Measurements from ENCODE around the gene MACC1.

Gene MACC1

DNA sequence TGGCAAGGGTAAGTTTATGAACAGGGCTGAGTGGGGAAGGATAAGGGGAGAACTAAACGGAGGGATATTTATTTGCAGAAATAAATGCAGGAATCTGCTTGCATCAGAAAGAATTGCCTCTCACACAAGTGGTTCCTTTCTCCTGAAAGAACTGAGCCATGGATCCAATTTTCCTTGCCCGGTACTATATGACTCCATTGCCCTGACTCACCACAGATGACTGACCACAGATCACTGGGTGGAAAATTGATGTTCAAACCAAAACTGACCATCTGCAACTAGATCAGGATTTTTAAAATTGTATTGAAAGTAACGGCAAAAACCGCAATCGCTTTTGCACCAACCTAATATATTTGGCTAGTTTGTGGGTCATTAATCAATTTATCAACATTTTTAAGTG lies 6.2 kb upstream of the MACC1 start:
- Histone ChIP-seq H3K27me3 (no peaks in the 10 kb centered on the region), H3K4me1 (ENCODE audit: control insufficient read depth in 1 of 2, insufficient read depth in 1 of 2, low read depth in 1 of 2, low read length in 1 of 2) (peaks cover 10 to 25% of the 10 kb centered on the region in 2 experiments), H3K9me3 (no peaks in the 10 kb centered on the region), H3K36me3 (no peaks in the 10 kb centered on the region), H3K4me3 (ENCODE audit: low read depth in 1 of 2, low read length in 1 of 2) (no peak overlapping the region), H3K27ac (no peak overlapping the region)
- TF ChIP-seq, protein P1, sequence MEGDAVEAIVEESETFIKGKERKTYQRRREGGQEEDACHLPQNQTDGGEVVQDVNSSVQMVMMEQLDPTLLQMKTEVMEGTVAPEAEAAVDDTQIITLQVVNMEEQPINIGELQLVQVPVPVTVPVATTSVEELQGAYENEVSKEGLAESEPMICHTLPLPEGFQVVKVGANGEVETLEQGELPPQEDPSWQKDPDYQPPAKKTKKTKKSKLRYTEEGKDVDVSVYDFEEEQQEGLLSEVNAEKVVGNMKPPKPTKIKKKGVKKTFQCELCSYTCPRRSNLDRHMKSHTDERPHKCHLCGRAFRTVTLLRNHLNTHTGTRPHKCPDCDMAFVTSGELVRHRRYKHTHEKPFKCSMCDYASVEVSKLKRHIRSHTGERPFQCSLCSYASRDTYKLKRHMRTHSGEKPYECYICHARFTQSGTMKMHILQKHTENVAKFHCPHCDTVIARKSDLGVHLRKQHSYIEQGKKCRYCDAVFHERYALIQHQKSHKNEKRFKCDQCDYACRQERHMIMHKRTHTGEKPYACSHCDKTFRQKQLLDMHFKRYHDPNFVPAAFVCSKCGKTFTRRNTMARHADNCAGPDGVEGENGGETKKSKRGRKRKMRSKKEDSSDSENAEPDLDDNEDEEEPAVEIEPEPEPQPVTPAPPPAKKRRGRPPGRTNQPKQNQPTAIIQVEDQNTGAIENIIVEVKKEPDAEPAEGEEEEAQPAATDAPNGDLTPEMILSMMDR (IDR thresholded peaks at IDR 0.05) = no peak

DNA sequence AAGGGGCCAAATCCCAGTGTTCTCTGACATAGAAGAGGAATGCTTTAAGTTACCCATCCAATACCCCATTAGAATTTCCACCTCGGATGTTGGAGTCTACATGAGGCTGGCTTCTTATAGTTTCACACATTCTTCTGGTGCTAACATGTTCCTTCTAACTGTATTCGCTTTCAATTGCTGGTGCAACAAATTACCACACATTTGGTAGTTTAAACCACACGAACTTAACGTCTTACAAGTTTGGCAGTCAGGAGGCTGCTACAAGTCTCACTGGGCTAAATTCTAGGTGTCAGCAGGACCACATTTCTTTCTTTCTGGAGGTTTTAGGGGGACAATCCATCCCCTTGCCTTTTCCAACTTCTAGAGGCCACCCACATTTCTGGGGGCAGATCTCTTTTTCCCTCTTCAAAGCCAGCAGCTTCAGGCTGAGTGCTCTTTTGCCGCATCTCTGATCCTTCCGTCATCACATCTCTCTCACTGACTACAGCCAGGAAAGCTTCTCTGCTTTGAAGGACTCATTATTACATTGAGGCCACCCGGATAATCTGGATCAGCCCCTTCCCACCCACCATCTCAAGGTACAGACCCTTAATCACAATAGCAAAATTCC lies 5.1 kb upstream of the MACC1 start:
- TF ChIP-seq, protein P1 (IDR thresholded peaks at IDR 0.05) = no peak
- H3K27me3 ChIP-seq = no peaks in the 10 kb centered on the region
- H3K36me3 ChIP-seq = no peaks in the 10 kb centered on the region
- H3K27ac ChIP-seq = no peak overlapping the region
- no peaks in the 10 kb centered on the region for H3K9me3 ChIP-seq
- no peak overlapping the region for H3K4me3 ChIP-seq (ENCODE audit: low read depth in 1 of 2, low read length in 1 of 2)
- H3K4me1 ChIP-seq (ENCODE audit: control insufficient read depth in 1 of 2, insufficient read depth in 1 of 2, low read depth in 1 of 2, low read length in 1 of 2) = peaks cover 11 to 28% of the 10 kb centered on the region in 2 experiments

DNA sequence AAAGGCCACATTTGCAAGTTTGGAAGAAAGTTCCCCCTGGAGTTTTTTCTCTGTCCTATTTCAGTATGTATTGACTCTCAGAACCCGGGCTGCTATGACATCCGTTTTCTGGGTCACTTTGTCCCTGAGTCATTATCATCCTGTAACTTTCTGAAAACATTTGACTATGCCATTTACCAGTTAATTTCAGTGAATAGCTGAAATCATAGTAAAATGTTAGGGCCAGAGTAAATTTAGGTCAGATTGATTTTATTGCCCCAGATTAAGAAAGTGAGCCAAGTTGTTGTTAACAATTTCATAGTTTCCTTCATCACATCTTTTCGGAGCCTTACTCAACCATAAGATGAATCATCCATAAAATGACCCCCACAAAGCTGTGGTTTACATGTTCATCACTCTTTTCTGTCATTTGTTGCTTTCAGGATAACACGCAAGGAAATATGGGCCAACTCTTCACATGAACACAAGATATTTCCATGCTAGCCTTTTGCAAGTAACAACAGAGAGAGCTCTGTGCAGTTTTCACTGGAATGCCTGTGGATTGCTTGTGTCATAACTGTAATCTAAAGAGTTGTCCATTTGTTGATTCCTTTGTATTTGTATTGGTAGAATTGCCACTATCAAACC lies 3.9 kb upstream of the MACC1 start:
- no peaks in the 10 kb centered on the region for H3K9me3 ChIP-seq
- H3K4me3 ChIP-seq (ENCODE audit: low read depth in 1 of 2, low read length in 1 of 2) = no peak overlapping the region
- TF ChIP-seq, protein P1 (IDR thresholded peaks at IDR 0.05) = no peak
- peak overlapping the region; percentile 83 for H3K27ac ChIP-seq
- H3K27me3 ChIP-seq = no peaks in the 10 kb centered on the region
- peaks cover 15 to 37% of the 10 kb centered on the region in 2 experiments for H3K4me1 ChIP-seq (ENCODE audit: control insufficient read depth in 1 of 2, insufficient read depth in 1 of 2, low read depth in 1 of 2, low read length in 1 of 2)
- no peaks in the 10 kb centered on the region for H3K36me3 ChIP-seq

DNA sequence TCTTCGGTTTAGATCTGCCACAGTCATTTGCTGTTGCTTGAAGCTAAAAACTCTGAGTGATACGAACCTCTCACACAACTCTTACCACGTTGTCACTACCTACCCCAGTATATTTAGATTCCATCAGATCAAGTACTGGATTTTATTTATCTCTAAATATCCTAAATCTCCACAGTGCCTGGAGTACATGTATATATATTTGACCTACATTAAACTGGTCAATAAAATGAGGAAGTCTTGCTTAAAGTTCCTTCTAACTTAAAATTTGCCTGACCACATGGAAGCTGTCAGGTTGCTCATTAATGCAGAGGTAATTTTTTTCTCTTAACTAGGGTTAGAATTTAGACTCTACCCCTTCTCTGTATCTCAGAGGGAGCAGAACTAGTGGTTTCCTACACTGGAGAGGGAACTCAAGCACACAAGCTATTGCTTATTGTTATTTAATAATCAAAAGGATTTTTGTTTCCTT lies 3.1 kb upstream of the MACC1 start:
- no peaks in the 10 kb centered on the region for H3K9me3 ChIP-seq
- peak overlapping the region in 1 of 2 experiments; percentile 14 for H3K4me3 ChIP-seq (ENCODE audit: low read depth in 1 of 2, low read length in 1 of 2)
- TF ChIP-seq, protein P1 (IDR thresholded peaks at IDR 0.05) = no peak
- no peaks in the 10 kb centered on the region for H3K27me3 ChIP-seq
- no peaks in the 10 kb centered on the region for H3K36me3 ChIP-seq
- peaks cover 15 to 37% of the 10 kb centered on the region in 2 experiments for H3K4me1 ChIP-seq (ENCODE audit: control insufficient read depth in 1 of 2, insufficient read depth in 1 of 2, low read depth in 1 of 2, low read length in 1 of 2)
- H3K27ac ChIP-seq = peak overlapping the region; percentile 83

DNA sequence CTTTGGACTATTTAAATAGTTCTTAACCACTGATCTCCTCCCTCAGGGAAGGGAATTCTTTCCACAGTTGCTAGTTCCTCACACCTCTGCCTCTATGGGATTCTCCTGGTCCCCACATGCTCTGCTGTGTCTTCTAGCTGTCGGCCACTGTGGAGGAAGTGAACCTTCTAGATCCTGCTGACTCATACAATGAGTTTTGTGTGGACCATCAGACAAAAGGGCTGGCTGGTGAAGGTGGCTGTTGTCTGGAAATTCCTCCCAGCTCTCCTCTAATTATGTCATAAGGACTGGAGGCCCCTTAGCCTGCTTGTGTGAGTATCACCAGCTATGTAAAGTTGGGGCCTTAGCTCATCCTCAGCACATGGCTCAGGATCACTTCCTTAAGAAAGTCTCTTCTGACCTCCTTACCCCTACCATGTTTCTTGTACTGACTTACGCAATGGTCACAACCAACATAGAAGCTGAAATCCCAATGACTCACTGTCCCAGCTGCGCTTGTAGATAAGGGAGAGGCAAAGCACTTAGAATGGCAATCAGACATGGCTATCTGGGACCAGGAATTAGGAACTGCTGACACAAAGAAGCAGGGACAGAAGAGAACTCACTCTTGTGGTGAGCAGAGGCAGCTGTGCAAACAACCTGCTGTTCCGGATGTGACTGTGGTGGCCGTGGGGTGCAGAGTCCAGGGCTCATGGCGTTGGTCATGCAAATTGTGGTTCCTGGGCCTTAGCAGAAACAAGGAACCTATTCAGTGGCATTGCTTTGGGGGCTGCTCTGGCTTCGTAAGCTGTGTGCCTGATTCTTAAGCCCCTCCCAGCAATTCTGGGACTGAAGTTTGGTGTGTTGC lies 2.5 kb upstream of the MACC1 start:
- TF ChIP-seq, protein P1 (IDR thresholded peaks at IDR 0.05) = no peak
- peaks cover 15 to 37% of the 10 kb centered on the region in 2 experiments for H3K4me1 ChIP-seq (ENCODE audit: control insufficient read depth in 1 of 2, insufficient read depth in 1 of 2, low read depth in 1 of 2, low read length in 1 of 2)
- no peaks in the 10 kb centered on the region for H3K36me3 ChIP-seq
- no peaks in the 10 kb centered on the region for H3K9me3 ChIP-seq
- H3K27me3 ChIP-seq = no peaks in the 10 kb centered on the region
- peak overlapping the region; percentile 83 for H3K27ac ChIP-seq
- H3K4me3 ChIP-seq (ENCODE audit: low read depth in 1 of 2, low read length in 1 of 2) = peak overlapping the region in 1 of 2 experiments; percentile 14
